ENCODE results near the gene OSBPL6.

OSBPL6 gene

GRCh38 chr2:178273787-178274360 is 79.6 kb downstream of the OSBPL6 start:
- DNase-seq: no peak

DNA sequence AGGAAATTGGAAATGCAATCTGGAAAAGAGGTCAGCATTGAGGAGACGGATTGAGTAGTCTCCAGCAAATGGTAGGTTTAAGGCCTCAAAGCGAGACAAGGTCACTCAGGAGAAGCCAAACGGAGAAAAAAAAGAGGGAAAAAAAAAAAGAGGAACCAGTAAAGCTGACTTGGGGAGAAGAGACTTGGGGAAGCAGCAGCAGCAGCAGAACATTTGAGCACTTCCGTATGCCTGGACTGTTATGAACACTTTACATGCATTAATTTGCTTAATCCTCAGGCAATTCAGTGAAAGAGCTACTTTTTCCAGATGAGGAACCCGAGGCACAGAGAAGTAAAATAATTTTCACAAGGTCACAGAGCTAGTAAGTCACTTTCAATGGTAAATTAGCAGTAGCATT is 81.3 kb downstream of the OSBPL6 start:
- no peak for DNase-seq

DNA sequence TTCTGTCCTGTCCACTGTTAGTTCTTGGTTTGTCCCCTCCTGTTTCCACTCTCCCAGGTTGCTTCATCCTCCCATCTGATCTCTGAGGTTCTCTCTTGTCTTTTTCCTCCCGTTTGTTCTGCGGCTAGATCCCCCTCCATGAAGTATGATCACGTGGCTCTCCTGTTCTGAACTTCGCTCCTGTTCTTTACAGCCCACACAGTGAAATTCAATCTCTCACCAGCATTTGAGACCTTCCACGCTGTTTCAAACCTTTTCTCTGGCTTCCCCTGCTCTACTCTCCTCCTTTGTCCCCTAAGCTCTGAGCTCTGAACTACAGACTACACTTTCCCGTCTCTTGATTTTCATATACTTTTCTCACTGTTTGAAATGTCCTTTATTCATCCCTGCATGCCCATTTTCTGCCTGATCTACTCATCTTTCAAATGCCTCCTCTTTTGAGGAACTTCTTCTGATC is 83.5 kb downstream of the OSBPL6 start:
- DNase-seq: no peak

- peak; percentile 77 for DNase-seq
Measured at GRCh38 chr2:178279142-178279541, 84.8 kb downstream of the OSBPL6 start.

DNA sequence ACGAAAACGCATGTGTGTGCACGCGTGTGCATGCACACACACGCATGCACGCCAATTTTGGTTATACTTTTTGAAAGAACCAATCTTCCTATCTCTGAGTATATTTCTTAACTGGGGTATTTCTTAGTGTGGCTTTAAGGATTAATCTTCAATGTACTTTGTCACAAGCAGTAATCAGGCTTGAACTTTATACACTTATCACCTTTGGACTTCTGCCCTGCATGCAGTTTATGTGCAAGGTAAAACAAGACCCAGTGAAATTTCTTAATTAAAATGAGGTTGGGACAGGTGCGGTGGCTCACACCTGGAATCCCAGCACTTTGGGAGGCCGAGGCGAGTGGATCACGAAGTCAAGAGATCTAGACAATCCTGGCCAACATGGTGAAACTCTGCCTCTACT is 85.3 kb downstream of the OSBPL6 start:
- DNase-seq: no peak

DNA sequence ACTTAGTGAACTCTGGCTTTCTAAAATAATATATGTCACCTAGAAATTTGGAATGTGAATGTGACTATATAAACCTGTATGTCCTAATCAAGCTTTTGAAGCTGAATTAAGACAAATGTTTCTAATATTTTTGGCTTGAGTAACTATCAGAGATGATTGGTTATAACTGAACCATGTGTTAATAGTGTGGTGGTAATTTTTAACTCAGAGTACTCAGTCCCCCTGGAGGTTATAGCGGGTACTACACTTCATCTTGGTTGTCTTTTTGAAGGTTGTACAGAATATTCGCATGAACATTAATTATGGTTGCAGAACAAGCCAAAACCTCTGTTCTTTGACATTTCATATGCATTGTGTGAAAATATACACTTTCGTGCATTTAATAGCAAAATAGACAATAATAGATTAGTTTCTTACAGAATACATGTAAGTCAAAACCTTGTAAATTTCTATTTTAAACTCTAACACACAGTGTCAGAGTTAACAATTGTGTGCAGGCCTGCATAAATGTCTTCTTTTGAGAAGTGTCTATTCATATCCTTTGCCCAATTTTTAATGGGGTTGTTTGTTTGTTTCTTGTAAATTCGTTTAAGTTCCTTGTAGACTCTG is 86.0 kb downstream of the OSBPL6 start:
- DNase-seq: peak; percentile 56

- DNase-seq: peak; percentile 55
Measured at GRCh38 chr2:178282075-178282815, 87.9 kb downstream of the OSBPL6 start.

DNA sequence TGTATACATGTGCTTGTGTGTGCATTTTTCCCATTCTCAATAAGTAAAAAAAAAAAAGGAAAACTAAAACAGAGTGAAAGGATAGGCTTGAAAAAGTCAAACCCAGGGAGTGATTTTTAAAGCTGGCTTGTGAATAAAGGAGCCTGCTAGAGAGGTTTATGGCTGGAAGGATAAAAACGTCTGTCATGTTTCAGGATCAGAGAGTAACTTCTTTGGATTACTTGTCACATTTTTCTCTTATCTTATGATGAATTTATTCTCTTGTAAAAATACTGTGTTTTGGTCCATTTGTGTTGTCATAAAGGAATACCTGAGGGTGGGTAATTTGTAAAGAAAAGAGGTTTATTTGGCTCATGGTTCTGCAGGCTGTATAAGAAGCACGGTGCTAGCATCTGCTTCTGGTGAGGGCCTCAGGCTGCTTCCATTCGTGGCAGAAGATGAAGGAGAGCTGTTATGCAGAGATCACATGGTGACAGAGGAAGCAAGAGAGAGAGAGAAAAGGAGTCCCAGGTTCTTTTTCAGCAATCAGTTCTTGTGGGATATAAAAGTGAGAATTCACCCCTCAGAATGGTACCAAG is 89.1 kb downstream of the OSBPL6 start:
- no peak for DNase-seq

- no peak for DNase-seq
Measured at GRCh38 chr2:178284613-178285286, 90.4 kb downstream of the OSBPL6 start.

DNA sequence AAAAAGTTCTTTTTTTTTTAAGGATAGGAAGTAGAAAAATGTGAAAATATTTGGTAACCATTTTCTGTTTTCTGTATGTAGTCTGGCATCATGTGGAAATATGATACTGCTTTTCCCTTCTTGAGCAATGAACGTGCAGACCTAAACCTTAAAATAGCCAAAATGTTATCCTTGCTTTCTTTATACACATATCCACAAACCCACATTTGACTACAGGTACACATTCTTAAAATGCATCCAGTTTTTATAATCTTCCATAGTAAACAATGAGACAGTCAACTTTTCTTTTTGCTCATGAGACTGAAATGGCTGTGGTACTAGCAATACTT is 90.9 kb downstream of the OSBPL6 start:
- no peak for DNase-seq

DNA sequence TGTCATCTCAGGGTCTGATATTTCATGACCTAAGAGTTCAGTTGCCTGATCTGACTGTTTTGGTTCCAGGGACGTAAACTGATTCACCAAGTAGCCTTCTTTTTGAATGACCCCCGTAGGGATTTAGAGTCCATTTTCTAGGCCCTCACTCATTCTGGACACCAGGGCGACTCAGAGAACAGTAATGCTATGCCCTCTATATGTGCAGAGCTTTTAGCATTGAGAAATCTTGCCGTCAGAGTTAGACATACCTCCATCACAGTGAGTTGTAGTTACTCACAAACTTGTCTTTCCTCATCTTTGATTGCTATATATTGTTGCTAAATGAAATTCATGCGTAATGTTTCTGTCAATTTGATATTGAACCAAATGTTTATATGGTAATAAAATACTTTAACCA is 92.3 kb downstream of the OSBPL6 start:
- DNase-seq: no peak

DNA sequence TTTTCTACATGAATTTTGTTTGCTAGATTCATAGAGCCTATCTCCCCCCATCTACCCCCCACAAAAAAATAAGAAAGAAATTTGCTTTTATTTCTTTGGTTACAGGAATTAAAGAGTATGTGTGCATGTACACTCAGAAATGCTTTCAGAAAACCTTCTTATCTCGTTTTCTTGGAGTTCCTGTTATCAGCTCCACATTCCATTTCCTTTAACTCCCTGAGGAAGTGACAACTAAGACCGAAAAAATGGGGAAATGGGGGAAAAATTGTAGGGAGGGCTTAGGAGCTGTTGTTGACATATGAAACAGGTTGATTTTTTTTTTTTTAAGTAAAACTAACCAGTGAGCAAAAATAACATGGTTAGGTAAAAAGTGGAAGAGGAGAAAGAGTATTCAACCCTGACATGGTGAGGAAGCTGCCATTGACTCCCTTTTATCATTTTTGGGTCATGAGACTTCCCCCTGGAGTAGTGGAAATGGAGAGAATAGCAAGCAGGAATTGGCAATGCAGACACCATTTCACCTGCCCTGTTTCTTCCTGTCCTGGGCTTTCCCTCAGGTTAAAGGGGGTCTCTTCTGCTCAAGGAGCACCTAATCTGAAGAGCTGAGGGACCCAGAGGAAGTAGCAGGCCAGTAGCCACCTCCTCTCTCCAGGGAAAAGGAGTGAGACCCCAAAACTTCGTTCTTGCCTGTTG is 93.5 kb downstream of the OSBPL6 start:
- no peak for DNase-seq

GRCh38 chr2:178291703-178292102 is 97.4 kb downstream of the OSBPL6 start:
- no peak for DNase-seq

GRCh38 chr2:178292586-178292985 is 98.3 kb downstream of the OSBPL6 start:
- DNase-seq: no peak

GRCh38 chr2:178295115-178295514 is 100.8 kb downstream of the OSBPL6 start:
- no peak for DNase-seq

DNA sequence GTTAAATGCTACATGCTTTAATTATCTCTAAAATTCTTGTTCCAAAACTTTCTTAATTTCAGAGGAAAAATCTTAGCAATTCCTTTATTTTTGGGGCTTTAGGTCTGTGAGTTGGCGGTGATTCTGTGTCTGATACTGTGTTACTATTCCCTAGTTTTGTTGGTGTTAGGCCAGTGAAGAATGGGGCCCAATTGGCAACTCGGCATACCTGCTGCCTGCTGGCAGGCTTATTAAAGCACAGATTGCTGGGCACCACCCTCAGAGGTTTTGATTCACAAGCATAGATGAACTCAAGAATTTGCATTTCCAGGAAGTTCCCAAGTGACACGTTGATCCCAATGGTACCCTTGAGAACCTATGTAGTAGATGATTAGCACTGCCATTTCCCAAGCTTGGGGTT is 101.6 kb downstream of the OSBPL6 start:
- no peak for DNase-seq

DNA sequence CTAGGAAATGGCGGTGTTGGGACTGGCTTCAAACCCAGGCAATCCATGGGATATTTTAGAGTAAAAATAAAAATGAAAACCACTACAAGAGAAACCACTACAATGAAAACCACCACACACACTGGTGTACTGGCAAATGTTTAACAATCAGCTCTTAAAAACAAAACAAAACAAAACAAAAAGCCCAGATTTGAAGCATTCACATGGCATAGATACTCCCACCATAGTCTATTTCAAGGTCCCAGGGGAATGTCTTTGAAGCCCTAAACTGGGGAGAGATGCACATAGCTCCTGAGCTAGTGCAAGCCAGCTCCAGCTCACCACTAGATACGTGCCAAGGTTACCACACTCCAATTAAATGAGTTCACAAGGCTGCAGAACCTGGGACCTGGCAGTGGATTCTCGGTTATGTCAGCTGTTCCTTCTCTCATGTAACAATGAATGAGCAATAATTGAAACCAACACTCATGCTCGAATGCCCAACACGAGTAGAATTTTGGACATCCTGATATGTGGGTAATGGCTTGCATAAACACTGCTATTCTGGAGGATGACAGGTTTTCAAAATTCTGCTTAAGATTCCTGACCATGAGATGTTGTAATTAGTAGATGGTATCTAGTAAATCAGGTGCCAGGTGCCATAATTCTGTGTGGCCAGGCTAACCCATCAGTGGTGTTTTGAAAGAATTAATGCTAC is 102.2 kb downstream of the OSBPL6 start:
- DNase-seq: no peak

DNA sequence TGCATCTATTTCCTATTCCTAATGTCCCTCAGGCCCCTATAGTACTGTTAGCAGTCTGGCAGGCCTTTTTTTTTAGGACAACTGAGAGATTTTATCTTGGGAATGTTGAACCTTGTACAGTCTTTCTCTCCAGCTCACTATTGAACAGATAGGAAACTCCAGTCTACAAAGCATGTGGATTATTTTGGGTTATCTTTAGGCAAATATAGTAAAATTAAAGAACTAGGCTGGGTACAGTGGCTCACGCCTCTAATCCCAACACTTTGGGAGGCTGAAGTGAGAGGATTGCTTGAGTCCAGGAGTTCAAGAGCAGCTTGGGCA is 102.7 kb downstream of the OSBPL6 start:
- DNase-seq: no peak

- DNase-seq: peak; percentile 13
Measured at GRCh38 chr2:178298785-178299212, 104.5 kb downstream of the OSBPL6 start.

DNA sequence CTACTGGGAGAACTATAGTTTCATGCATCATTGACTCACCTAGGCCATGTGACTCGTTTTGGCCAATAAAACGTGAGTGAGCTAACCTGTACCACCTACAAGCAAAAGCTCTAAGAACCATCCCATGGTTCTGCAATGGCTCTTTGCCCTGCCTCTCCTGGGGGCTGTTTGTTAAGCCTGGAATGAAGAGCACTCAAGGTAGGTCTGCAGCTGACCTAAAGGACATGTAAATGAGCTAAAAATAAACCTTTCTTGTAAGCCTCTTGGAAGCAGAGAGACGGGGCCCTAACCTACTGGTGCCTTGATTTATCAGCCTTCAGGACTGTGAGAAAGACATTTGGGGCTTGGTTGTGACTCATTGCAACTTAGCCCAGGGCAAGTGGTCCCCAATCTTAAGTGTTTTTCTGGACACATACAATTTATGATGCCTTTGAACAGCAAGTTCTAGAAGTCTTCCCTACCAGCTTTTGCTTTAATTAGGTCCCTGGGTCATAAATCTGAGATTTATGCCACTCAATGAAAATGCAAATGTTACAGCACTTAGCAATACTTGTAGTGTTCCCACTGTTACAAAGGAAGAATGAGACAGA is 107.4 kb downstream of the OSBPL6 start:
- DNase-seq: no peak

GRCh38 chr2:178304333-178304732 is 110.0 kb downstream of the OSBPL6 start:
- DNase-seq: no peak
